GM21737 (cell line): ENCODE measurements around the gene ADCY5.
"Not testable (repeated sequence)": the region's sequence is repeated elsewhere in the genome, so short reads cannot be mapped to it uniquely, and the experiment has no call there.

Experiments used
- ATAC-seq: cut with Tn5 transposase; IDR thresholded peaks from one replicate; pipeline ENCODE4 v1.9.1; 2021; ENCODE audit warnings: mild to moderate bottlenecking, moderate library complexity; ENCODE audit not compliant: unreplicated experiment

ADCY5 gene

DNA sequence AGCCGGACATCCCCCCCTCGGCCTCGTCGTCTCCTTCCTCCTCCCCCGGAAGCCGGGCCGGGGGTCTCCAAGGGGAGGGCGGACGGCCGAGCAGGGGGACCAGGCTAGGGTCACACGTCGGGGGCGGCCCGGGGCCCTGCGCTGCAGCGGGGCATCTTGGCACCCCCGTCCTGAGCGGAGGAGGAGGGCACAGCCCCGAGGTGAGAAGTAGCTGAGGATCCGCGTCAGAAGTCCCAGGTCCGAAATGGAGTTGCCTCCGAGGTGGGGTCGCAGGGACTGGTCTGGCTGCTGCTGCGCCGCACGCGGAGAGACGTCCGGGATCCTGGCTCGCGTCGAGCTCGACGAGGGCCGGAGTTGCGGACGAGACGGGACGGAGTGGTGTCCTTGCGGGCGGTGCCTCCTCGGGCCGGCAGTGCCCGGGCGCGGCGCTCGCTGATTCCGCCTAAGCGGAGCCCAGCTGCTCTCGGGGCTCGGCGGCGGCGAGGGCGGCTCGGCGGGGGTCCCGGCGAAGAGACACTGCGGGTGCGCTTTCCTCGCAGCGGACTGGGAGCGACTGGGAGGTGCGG, at the start of gene ADCY5:
TSS of gene ADCY5 (minus strand) at position 555 of the 566 bp plus-strand sequence. CDS start at position 10, 545 bp downstream.
- no peak for ATAC-seq

DNA sequence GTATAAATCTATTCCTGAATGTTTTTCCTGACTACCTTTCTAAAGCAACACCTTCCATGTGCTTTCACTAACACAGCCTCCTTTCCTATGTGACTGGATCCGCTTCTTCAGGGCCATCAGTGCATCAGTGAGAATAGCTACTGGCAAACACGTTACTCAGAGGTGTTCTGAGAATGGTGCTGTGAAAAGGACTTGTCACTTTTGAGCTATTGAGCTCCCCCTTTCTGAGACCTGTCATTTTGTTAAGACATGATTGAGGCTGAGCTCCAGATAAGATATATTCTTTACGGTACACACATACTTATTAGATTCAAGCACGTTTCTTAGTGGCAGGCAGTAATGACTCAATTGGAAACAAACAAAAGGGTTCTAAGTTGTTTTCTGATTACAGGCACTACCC, 45.0 kb upstream of the ADCY5 start:
- no peak for ATAC-seq

DNA sequence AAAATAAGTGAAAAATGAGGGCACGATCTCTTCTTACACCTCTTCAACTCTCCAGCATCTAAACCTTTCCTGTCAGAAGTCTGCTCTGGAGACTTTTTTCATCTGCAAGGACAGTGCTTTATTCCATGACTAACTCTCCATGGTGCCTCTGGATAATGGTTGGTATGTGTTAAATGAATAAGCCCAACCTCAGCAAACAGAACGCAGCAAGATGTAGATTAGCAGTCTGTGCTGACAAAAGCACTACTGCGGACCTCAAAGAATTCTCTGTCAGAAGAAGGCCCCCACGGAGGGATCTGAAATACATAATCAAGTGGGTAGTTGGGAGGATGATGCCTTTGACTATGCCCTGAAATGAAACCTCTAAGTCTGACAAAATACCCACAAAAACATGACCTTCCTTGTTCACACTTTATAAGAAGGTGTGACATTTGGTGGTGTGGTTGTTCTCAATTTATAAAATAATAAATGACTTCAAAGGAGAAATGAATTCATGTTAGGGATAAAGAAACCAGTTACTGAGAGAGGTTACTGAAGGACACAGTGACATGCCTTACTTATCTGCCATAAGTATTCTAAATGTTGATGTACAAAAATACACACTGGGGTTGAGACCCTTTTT, 43.2 kb upstream of the ADCY5 start:
- ATAC-seq: no peak

DNA sequence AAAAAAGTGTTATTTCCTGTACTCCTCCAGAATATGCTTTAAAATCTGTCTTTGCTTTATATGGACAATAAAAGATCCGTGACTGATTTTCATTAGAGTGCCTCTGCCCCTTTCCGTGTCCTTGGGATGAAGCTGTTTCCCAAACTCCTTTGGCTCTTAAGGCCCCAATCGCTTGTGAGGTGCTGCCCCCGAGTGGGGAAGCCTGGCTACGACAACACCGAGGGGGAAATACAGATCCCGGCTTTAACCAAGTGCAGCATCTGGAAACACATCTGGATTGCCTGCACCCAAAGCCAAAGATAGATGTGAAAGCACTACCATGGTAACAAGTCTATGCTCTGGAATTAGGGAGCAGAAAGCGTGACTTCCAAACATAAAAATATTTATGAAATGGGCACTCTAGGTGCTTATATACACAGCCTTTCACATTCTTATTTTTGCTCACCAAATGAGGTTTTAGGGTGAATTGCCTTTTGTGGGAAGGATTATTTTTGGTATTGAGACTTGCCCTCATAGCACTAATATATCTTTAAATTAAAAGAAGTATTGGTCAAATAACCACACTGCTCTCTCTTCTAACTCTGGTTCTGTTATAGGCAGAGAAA, 40.6 kb upstream of the ADCY5 start:
- no peak for ATAC-seq

DNA sequence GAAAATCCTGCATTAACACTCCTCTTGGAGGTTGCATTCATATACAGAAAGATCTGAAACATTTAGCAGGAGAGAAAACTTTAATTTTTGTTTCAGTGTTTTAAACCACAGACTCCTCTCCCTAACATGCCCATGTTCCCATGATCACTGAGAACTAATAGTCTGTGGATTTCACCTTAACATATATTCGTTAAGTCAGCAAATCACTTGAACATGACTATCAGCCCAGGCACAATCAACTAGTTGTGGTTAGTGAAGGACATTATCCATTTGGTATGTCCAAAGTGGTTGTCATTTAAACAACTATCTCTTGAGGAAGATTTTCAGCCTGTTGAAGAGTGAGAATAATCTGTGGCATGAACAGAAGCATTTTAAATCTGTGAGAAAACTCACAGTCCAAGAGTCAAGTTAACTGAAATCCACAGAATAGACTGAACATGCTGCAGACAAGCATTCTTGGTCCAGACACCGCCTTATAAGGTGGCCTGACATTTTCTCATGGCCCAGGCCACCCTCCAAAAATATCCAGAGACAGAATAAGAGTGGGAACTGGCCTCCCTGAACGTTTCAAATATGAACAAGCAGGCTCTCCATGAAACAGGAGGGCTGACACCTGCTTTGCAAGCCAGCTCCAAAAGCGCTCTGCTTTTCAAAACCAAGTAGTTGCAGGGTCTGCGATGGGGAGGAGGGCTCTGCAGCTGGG, 39.9 kb upstream of the ADCY5 start:
- no peak for ATAC-seq

DNA sequence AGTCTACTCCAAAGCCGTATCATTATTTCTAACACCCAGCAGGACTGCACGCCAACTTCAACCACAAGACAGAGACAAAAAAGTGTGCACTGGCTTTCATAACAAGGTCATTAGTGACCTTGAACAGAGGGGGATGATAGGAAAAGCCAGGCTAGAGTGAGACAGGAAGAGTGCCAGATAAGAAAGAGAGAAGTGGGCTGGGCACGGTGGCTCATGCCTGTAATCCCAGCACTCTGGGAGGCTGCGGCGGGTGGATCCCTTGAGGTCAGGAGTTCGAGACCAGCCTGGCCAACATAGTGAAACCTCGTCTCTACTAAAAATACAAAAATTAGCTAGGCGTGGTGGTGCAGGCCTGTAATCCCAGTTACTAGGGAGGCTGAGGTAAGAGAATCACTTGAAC, 38.2 kb upstream of the ADCY5 start:
- ATAC-seq: not testable (repeated sequence)

DNA sequence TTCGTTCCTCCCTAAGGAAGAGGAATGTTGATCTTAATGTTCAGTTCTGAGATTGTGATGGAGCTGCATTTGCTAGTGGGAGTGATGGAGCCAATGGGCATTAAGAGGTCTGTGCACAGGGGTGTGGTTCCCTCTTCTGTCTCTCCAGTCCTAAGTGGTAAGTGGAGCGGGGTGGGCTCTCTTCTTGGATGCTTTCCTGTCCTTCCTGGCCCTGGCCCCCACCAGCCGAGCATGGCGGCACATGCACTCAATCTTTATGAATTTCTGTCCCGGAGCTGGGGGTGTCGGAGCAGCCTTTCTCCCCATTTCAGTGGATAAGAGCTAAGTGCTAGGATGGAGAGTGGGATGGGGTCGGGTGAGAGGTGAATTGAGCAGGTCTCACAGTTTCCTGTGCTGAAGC, 37.6 kb upstream of the ADCY5 start:
- ATAC-seq: no peak

DNA sequence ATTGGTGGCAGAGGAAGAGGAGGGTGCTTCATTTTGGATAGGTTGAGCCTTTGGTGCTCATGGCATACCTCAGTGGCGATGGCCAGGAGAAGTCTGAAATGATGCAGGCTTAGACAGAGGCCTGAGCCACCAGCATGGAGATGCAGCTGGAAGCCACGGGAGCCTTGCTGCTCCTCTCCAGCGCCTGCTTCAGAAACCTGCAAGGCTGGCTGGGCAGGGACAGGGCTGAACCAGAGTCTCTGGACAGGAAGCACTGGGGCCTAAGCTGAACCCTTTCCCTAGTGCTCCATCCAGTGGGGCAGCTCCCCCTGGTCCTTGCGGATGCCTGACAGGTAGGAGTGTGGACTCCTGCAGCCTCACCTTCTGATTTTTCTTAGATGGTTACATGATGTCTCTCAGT, 36.7 kb upstream of the ADCY5 start:
- no peak for ATAC-seq

DNA sequence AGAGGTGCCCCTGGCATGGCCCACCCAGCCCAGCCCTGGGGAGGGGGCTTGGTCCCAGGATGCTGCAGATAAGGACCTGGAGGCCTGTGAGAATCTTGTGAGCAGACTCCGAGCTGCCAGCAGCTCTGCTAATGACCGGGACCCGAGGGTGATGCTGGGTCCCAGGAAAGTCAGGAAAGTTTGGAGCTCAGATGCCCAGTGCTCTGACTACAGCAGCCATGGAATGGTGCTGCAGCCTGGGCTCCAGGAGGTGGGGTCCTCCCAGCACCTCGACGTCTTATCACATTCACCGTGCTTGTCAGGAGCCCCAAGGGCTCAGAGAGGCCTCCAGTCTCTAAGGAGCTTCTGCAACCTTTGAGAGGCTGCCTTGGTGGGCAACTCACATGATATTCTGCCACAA, 34.3 kb upstream of the ADCY5 start:
- ATAC-seq: no peak

DNA sequence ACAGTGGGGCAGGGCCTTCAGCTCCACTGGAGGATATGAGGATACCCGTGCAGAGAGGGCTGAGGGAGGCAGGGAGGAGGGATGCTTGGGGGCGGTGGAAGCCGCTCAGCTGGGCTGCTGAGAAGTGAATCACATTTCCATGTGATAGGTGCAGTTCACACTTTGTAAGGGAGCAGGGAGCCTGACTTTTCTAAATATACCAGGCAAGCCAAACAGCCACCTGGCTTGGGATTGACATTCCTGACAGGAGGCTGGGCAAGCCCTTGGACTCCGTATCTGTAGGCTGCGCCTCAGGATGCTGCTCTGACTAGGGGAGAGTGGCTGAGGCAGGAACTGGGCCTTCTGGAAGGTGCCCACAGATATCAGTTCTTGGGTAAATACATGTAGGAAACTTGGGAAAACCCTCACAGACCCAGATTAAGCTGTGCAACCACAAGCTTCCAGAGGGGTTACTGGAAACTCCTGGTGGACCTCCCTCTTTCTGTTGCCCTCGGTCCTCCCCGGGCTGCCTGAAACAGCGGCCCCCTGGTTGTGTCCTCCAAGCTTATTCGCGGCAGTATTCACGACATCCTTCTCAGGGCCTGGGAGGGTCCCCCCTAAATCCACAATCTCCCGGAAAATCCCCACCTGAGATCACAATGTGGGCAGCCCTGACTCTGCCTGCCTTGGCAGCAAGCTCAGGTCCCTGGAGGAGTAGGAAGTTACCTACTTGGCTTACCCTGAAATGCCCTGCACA, 33.0 kb upstream of the ADCY5 start:
- no peak for ATAC-seq

DNA sequence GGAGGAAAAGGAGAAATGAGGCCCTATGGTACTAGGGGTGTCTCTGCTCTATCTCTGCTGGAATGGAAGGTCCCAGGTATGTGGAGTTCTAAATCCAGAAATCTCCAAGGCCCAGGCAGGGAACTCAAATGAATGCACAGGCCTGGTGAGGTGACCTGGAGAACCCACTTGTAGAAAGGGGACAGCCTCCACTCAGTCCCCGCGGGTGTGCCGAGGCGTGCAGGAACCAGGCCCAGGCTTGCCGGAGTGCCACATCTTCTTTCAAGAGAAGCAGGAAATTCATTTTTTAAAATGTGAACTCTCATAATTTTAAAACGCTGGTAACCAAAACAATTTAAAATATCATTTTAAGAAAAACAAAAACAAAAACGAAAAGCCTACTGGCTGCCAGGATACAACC, 32.2 kb upstream of the ADCY5 start:
- ATAC-seq: no peak

DNA sequence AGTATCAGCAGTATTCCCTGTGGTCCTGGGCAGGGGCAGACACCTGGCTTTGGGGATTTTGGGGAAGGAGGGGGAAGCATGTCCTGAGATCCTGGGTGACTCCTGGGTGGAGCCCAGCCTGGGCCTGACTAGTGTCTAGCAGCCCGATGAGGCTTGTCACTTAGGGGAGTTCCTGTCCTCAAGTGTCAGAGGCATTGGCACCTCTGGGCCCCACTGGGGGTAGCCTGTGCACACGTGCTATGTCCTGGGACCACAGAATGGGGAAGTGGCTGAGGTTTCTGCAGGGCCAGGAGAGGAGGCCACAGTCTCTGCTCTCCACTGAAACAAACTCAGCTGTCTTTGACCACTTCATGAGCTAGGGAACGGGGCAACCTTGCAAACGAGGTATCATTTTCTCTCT, 31.5 kb upstream of the ADCY5 start:
- ATAC-seq: no peak

DNA sequence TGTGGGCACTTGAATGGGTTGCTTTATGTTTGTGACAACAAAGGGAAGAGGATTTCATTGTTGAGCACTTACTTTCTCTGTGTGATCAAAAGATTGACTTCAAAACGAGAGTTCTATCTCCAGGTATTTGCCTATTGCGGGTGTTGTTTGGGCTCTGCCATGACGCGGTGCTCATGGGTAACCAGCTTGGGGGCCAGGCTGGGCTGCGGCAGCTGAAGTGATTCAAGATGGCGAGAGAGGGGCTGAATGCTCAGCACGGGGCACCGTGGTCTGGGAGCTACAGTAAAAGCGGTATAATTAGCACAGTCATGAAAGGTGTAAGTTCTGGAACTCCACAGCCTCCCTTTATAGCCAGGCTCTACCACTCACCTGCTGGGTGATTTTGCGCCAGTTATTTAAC, 31.0 kb upstream of the ADCY5 start:
- ATAC-seq: no peak

DNA sequence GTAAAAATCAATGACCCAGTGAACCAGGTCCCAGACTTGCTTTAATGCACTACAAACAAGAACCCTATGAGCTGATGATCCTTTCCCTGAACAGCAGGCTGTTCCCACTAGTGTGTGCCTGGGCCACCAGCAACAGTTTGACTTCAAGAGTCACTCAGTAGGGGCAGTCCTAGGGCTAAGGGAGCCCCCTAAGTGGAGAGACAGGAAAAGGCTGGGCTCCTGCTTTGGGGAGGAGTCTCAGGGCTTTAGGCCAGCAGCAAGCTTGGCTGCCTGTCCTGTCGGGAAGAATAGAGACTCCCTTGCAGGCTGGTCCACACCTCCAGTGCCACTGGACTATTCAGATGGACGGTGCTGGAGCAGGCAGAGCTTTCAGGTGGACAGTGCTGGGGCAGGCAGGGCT, 29.4 kb upstream of the ADCY5 start:
- no peak for ATAC-seq

DNA sequence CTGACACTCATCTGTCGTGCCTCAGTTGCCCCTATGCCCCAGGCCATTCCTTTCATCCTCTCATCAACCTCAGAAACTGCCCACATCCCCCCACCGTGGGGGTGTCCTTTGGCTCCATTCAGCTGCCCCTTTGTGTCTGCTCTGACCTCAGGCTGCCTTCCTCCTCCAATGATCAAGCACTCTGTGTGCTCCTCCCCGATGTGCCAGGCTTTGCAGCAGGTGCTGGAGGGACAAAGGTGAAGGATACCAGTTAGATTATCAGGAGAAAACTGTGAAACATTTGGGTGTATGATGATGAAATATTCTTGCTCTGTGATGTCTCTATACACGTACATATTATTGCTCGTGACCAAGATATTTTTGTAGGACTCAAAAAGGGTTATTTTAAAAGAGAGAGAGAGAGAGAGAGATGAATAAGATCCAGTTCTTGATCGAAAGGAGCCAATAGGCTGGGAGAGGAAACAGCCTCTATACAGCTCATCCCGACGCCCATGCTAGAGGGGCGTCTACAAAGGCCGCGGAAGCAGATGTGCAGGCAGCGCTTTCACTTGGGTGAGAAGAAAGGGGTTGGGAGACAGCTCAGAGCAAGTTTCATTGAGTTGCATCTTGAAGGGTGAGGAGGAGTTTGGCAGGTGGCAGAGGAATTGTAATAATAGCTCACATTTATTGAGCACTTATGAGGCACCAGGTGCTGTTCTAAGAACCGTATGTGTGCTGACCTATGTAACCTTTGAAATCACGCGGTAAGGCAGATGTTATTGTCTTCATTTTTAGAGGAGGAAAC, 28.3 kb upstream of the ADCY5 start:
- ATAC-seq: no peak

DNA sequence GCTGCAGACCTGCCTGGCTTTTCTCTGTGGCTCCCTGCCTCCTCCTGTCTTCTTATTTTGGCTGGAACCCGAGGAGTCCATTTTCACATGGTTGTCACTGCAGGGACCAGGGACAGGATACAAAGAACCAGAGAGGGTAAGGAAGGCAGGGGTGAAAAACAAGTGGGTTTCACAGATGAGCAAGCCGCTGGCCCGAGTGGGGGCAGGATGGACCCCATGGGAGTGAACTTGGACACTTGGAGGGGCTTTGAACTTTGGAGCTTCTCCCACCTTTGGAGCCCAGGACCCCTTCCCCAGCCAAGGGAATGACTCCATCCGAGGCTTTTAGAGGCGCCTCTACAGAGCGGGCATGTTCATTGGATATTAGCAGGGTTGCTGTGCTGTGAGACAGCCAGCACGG, 26.9 kb upstream of the ADCY5 start:
- no peak for ATAC-seq

DNA sequence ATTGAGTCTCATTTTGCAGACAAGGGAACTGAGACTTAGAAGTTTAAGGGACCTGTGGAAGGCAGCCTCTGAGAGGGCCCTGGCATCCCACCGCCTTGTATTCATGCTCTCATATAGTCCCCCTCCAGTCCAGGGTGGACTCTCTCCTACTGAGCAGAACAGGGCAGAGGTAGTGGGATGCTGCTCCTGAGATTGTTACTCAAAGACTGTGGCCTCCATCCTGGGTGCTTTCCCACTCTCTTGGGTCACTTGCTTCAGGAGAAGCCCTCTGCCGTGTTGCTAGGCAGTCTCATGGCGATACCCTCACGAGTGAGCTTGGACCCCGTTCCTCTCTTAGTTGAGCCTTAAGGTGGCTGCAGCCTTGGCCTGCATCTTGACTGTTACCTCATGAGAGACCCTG, 22.2 kb upstream of the ADCY5 start:
- ATAC-seq: no peak

DNA sequence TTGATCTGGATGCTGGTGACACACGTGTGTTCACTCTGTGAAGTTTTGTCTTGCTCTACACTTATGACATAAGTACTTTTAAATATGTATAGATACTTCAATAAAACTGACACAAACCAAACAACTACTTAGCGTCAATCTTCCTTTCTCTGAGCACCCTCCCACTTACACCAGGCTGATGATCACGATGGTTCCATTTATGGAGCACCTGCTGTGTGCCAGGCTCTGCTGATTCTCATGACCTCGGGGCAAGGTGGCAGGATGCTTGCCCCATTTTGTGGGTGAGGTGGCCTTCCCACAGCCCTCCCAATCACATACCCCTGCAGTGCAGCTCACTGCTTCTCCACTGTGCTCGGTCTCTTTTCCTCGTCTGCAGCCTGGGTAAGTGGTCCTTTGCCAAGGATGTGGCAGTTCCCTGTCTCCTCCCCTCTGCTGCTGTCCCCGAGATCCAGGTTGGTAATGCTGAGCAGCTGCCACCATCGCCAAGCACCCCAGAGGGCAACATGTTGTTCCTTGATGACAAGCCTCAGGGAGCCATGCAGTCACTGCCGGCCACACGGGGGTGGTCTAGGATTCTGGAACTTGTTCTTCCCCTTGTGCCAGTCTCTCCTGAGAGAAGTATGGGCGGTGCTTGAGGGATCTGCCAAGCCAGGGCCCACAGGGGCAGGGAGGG, 20.6 kb upstream of the ADCY5 start:
- ATAC-seq: no peak

DNA sequence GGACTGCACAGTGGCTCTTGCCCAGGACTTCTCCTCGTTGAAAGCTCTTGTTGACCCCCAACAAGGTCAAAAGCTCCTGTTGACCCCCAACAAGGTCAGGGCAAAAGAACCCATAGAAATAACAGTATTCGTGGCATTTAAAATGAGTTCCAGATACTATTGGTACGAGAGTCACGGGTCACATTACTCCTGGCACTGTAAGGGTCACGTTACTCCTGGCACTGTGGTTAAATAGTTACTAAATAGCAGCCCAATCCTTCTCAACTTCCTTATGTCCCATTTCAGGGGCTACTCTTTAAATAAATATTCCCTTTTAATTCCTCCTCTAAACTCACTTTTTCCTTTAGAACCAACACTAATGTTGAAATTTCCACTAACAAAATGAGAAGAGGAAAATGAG, 18.2 kb upstream of the ADCY5 start:
- no peak for ATAC-seq

DNA sequence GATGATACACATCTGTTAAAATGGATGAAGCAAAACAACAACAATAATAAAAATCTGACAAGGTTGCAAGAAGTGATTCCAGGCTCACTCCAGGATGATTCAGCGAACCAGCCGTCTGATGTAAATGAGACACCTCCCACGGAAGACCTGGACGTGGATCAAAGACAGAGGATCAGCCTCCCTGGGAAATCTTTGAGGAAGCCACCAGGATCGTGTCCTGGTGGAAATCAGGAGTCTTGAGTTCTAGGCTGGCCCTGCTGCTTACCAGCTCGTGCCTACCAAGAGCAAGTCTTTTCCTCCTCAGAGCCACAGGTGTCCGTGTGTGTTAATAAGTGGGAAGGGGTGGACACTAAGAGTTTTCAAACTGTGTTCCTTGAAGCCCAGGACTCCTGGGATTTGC, 15.3 kb upstream of the ADCY5 start:
- no peak for ATAC-seq
